NCI-H460 (cell line): Measurements from ENCODE around the gene ALDH4A1. TPM values are rescaled to one million over a fixed set of nuclear protein-coding genes. Genes with fewer than 3 reads are reported as not detected.
"Not testable (repeated sequence)": the region's sequence is repeated elsewhere in the genome, so short reads cannot be mapped to it uniquely, and the experiment has no call there.

ENCODE experiments used
- DNase-seq: peaks from one replicate; pipeline ENCODE4 v3.0.0-alpha.2; 2016; ENCODE audit warnings: low read depth; ENCODE audit errors: extremely low read depth
- total RNA-seq: library from RNA; depleted of rRNA; stranded (reverse); fragments of >200 nt; shearing (Covaris generic); gene quantifications from 2 replicates; pipeline ENCODE4 v1.2.3, GENCODE V29; 2014

Gene ALDH4A1
- total RNA-seq, 1 experiment from 2014 or later: 3.0 TPM

GRCh38 chr1:18861590-18861989 is 40.8 kb downstream of the ALDH4A1 start:
- DNase-seq: no peak

GRCh38 chr1:18861082-18861481 is 41.3 kb downstream of the ALDH4A1 start:
- DNase-seq: no peak

GRCh38 chr1:18859560-18859959 is 42.8 kb downstream of the ALDH4A1 start, which contains the start of gene TAS1R2:
TAS1R2 (minus strand) TSS chr1:18859660; CDS start chr1:18859660, 0 bp downstream.
- DNase-seq: no peak

- no peak for DNase-seq
Observed at GRCh38 chr1:18858070-18858688, 44.2 kb downstream of the ALDH4A1 start.

GRCh38 chr1:18856435-18856834 is 45.9 kb downstream of the ALDH4A1 start:
- DNase-seq: no peak

- no peak for DNase-seq
Observed at GRCh38 chr1:18855573-18855972, 46.8 kb downstream of the ALDH4A1 start.

GRCh38 chr1:18854331-18855025 is 47.9 kb downstream of the ALDH4A1 start:
- no peak for DNase-seq

- DNase-seq: no peak
Observed at GRCh38 chr1:18852501-18852900, 49.9 kb downstream of the ALDH4A1 start.

- no peak for DNase-seq
Observed at GRCh38 chr1:18849261-18849711, 53.1 kb downstream of the ALDH4A1 start.

GRCh38 chr1:18847723-18848122 is 54.6 kb downstream of the ALDH4A1 start:
- not testable (repeated sequence) for DNase-seq

- DNase-seq: no peak
Observed at GRCh38 chr1:18840145-18840544, 62.2 kb downstream of the ALDH4A1 start.

- DNase-seq: no peak
Observed at GRCh38 chr1:18836654-18837053, 65.7 kb downstream of the ALDH4A1 start.

GRCh38 chr1:18832319-18832718 is 70.0 kb downstream of the ALDH4A1 start:
- DNase-seq: not testable (repeated sequence)

- DNase-seq: no peak
Observed at GRCh38 chr1:18831656-18832055, 70.7 kb downstream of the ALDH4A1 start.

GRCh38 chr1:18830596-18830995 is 71.8 kb downstream of the ALDH4A1 start:
- no peak for DNase-seq

GRCh38 chr1:18829671-18830070 is 72.7 kb downstream of the ALDH4A1 start:
- DNase-seq: no peak

GRCh38 chr1:18828224-18828623 is 74.1 kb downstream of the ALDH4A1 start:
- no peak for DNase-seq

GRCh38 chr1:18823438-18823837 is 78.9 kb downstream of the ALDH4A1 start:
- no peak for DNase-seq
